Suprapubic skin (tissue), 3 donors: ENCODE measurements around the gene ACP1.
A peak's percentile ranks its signal among the peaks of the same experiment; 100 is the strongest.

Experiments used
- EP300 ChIP-seq: sonication (generic); formaldehyde crosslinking; IDR thresholded peaks from one replicate; pipeline ENCODE4 v1.6.1; 2017; ENCODE audit warnings: antibody characterized with exemption
- POLR2A ChIP-seq, 2 donors: fragments of 450-650 bp; IDR thresholded peaks; one replicate each; pipeline ENCODE4 v1.6.1; 2017; ENCODE audit warnings: antibody characterized with exemption in 2 of 2, mild to moderate bottlenecking in 2 of 2, moderate library complexity in 2 of 2
- TF ChIP-seq, protein P1 (sequence below), 2 donors: fragments of 200-600 bp in 1 of 2; fragments of 450-650 bp in 1 of 2; sonication (generic) in 1 of 2; IDR thresholded peaks; one replicate each; pipeline ENCODE4 v1.5.1; 2016 to 2019; ENCODE audit warnings: antibody characterized with exemption in 2 of 2, mild to moderate bottlenecking in 1 of 2, moderate library complexity in 1 of 2

DNA sequence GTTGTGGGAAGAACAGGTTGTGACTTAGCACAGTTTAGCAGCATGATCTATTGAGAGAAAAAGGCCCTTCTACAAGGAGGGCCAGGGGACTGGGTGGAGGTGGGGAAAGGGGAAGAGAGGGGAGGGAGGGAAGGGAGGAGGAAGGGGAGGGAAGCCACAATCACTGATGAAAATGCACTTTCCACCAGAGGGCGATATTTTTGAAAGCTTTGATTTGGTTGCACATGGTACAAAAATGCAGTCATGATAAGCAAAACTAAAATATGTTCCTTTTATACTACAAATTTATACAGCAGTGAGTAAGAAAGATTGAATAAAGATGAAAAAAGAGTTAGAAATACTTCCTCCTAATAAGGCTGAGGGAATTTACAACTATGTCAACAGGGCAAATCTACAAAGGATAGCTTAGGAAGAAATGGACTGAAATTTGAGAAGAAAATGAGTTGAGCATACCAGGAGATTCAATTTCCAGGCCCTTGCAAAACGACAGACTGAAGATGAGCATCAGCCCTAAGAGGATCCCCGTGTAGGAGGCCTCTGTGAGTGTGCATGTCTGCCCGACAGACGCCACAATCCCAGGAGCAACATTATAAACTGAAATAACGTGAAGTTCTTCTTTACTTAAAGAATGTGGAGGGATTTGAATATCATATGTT, 18.1 kb upstream of the ACP1 start:
- TF ChIP-seq, protein P1, sequence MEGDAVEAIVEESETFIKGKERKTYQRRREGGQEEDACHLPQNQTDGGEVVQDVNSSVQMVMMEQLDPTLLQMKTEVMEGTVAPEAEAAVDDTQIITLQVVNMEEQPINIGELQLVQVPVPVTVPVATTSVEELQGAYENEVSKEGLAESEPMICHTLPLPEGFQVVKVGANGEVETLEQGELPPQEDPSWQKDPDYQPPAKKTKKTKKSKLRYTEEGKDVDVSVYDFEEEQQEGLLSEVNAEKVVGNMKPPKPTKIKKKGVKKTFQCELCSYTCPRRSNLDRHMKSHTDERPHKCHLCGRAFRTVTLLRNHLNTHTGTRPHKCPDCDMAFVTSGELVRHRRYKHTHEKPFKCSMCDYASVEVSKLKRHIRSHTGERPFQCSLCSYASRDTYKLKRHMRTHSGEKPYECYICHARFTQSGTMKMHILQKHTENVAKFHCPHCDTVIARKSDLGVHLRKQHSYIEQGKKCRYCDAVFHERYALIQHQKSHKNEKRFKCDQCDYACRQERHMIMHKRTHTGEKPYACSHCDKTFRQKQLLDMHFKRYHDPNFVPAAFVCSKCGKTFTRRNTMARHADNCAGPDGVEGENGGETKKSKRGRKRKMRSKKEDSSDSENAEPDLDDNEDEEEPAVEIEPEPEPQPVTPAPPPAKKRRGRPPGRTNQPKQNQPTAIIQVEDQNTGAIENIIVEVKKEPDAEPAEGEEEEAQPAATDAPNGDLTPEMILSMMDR (IDR thresholded peaks at IDR 0.05), result peak; percentile 12 to 52
- no peak for TF ChIP-seq EP300
- no peak for TF ChIP-seq POLR2A (IDR thresholded peaks at IDR 0.05)
